ENCODE data around the gene UBB. TPM values are rescaled to one million over a fixed set of nuclear protein-coding genes. Genes with fewer than 3 reads are reported as not detected.

UBB gene
- total and polyA plus RNA-seq, 2 experiments from 2014 or later: 871 to 1,692 TPM

DNA sequence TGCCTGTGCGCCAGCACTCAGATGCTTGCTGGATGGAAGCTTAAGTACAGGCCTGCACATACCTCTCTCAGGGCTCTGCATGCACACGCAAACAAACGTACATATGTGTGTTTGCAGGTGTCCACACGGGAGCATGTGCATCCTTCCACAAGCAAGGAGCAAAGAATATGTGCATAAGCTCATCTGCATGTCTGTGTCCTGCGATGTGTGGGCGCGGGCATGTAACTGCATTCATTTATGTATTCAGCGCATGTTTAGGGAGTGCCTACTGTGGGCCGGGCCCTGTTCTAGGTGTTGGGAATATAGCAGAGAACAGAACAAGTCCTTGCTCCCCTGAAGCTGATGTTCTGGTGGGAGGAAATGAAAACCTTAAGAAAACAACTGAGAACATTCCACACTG is 48.2 kb downstream of the UBB start:
- no peaks in the 10 kb centered on the region for H3K4me1 ChIP-seq (ENCODE audit: insufficient read depth)
- Mint-ChIP-seq H3K4me3 (no peak overlapping the region), H3K27ac (no peak overlapping the region)

DNA sequence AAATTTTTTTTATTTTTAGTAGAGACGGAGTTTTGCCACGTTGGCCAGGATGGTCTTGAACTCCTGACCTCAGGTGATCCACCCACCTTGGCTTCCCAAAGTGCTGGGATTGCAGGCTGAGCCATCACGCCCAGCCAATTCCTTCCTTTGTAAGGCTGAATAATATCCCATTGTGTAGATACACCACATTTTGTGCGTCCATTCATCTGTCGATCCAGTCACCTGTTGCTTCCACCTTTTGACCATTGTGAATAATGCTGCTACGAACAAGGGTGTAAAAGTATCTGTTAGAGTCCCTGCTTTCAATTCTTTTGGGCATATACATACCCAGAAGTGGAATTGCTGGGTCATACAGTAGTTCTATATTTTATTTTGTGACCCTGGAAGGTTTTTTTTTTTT is 49.8 kb downstream of the UBB start:
- peaks cover 10% of the 10 kb centered on the region for H3K27me3 Mint-ChIP-seq (ENCODE audit: insufficient read depth, low read depth, poor library complexity)
- H3K9me2 ChIP-seq (ENCODE audit: insufficient read depth): no peaks in the 10 kb centered on the region
- peaks cover 7% of the 10 kb centered on the region for H3K4me1 Mint-ChIP-seq
- H3K27ac Mint-ChIP-seq: no peak overlapping the region
- no peaks in the 10 kb centered on the region for H3K36me3 ChIP-seq (ENCODE audit: insufficient read depth)
- H3K4me3 Mint-ChIP-seq: no peak overlapping the region
- 0 out of 2 replicates have a peak, but pooled peaks cover 3% of the 10 kb centered on the region for H3F3A ChIP-seq (replicated peaks; ENCODE audit: low read depth)
- no peak overlapping the region for H3K27ac ChIP-seq (ENCODE audit: low read depth)
- no peaks in the 10 kb centered on the region for H3K9me3 Mint-ChIP-seq
- no peak overlapping the region for H3K4me2 ChIP-seq
- H3K4me1 ChIP-seq (ENCODE audit: insufficient read depth): no peaks in the 10 kb centered on the region
- no peaks in the 10 kb centered on the region for H3K36me3 Mint-ChIP-seq (ENCODE audit: low read depth)
- ATAC-seq: no peak
- no peaks in the 10 kb centered on the region for H3K79me2 ChIP-seq (replicated peaks; ENCODE audit: insufficient read depth)
- H2AFZ ChIP-seq: no peak overlapping the region
- no peaks in the 10 kb centered on the region for H3K27me3 ChIP-seq (ENCODE audit: insufficient read depth)
- no peaks in the 10 kb centered on the region for H4K20me1 ChIP-seq (replicated peaks; ENCODE audit: insufficient read depth)
- no peak for DNase-seq (ENCODE audit: low spot score)
- no peak overlapping the region for H3K4me3 ChIP-seq
- TF ChIP-seq, protein P1, sequence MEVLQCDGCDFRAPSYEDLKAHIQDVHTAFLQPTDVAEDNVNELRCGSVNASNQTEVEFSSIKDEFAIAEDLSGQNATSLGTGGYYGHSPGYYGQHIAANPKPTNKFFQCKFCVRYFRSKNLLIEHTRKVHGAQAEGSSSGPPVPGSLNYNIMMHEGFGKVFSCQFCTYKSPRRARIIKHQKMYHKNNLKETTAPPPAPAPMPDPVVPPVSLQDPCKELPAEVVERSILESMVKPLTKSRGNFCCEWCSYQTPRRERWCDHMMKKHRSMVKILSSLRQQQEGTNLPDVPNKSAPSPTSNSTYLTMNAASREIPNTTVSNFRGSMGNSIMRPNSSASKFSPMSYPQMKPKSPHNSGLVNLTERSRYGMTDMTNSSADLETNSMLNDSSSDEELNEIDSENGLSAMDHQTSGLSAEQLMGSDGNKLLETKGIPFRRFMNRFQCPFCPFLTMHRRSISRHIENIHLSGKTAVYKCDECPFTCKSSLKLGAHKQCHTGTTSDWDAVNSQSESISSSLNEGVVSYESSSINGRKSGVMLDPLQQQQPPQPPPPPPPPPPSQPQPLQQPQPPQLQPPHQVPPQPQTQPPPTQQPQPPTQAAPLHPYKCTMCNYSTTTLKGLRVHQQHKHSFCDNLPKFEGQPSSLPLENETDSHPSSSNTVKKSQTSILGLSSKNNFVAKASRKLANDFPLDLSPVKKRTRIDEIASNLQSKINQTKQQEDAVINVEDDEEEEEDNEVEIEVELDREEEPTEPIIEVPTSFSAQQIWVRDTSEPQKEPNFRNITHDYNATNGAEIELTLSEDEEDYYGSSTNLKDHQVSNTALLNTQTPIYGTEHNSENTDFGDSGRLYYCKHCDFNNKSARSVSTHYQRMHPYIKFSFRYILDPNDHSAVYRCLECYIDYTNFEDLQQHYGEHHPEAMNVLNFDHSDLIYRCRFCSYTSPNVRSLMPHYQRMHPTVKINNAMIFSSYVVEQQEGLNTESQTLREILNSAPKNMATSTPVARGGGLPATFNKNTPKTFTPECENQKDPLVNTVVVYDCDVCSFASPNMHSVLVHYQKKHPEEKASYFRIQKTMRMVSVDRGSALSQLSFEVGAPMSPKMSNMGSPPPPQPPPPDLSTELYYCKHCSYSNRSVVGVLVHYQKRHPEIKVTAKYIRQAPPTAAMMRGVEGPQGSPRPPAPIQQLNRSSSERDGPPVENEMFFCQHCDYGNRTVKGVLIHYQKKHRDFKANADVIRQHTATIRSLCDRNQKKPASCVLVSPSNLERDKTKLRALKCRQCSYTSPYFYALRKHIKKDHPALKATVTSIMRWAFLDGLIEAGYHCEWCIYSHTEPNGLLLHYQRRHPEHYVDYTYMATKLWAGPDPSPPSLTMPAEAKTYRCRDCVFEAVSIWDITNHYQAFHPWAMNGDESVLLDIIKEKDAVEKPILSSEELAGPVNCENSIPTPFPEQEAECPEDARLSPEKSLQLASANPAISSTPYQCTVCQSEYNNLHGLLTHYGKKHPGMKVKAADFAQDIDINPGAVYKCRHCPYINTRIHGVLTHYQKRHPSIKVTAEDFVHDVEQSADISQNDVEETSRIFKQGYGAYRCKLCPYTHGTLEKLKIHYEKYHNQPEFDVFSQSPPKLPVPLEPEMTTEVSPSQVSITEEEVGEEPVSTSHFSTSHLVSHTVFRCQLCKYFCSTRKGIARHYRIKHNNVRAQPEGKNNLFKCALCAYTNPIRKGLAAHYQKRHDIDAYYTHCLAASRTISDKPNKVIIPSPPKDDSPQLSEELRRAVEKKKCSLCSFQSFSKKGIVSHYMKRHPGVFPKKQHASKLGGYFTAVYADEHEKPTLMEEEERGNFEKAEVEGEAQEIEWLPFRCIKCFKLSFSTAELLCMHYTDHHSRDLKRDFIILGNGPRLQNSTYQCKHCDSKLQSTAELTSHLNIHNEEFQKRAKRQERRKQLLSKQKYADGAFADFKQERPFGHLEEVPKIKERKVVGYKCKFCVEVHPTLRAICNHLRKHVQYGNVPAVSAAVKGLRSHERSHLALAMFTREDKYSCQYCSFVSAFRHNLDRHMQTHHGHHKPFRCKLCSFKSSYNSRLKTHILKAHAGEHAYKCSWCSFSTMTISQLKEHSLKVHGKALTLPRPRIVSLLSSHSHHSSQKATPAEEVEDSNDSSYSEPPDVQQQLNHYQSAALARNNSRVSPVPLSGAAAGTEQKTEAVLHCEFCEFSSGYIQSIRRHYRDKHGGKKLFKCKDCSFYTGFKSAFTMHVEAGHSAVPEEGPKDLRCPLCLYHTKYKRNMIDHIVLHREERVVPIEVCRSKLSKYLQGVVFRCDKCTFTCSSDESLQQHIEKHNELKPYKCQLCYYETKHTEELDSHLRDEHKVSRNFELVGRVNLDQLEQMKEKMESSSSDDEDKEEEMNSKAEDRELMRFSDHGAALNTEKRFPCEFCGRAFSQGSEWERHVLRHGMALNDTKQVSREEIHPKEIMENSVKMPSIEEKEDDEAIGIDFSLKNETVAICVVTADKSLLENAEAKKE (CRISPR knock-in tag; IDR thresholded peaks at IDR 0.05): no peak
- TF ChIP-seq ZNF114 (CRISPR knock-in tag; IDR thresholded peaks at IDR 0.05): no peak
- no peak for TF ChIP-seq ZNF331 (CRISPR knock-in tag; IDR thresholded peaks at IDR 0.05; ENCODE audit: low read depth)
- no peak for TF ChIP-seq NANOG (IDR thresholded peaks at IDR 0.05; ENCODE audit: borderline replicate concordance)

More for the DNA sequence above, 48.2 kb downstream of the UBB start:
- H3K79me2 ChIP-seq (replicated peaks; ENCODE audit: insufficient read depth): no peaks in the 10 kb centered on the region
- no peaks in the 10 kb centered on the region for H3K9me2 ChIP-seq (ENCODE audit: insufficient read depth)
- no peaks in the 10 kb centered on the region for H3K36me3 Mint-ChIP-seq (ENCODE audit: low read depth)
- TF ChIP-seq EZH2 (IDR thresholded peaks at IDR 0.05; ENCODE audit: low read depth, unreplicated experiment): no peak
- TF ChIP-seq NANOG (IDR thresholded peaks at IDR 0.05; ENCODE audit: borderline replicate concordance): no peak
- TF ChIP-seq, protein P2, sequence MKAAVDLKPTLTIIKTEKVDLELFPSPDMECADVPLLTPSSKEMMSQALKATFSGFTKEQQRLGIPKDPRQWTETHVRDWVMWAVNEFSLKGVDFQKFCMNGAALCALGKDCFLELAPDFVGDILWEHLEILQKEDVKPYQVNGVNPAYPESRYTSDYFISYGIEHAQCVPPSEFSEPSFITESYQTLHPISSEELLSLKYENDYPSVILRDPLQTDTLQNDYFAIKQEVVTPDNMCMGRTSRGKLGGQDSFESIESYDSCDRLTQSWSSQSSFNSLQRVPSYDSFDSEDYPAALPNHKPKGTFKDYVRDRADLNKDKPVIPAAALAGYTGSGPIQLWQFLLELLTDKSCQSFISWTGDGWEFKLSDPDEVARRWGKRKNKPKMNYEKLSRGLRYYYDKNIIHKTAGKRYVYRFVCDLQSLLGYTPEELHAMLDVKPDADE (IDR thresholded peaks at IDR 0.05): no peak
- TF ChIP-seq EZH2phosphoT487 (IDR thresholded peaks at IDR 0.05; ENCODE audit: unreplicated experiment): no peak
- TF ChIP-seq JUNB (IDR thresholded peaks at IDR 0.05; ENCODE audit: unreplicated experiment): no peak
- TF ChIP-seq ZNF114 (CRISPR knock-in tag; IDR thresholded peaks at IDR 0.05): no peak
- no peak for TF ChIP-seq CREB1 (CRISPR knock-in tag; IDR thresholded peaks at IDR 0.05; ENCODE audit: low read depth)
- TF ChIP-seq ZNF331 (CRISPR knock-in tag; IDR thresholded peaks at IDR 0.05; ENCODE audit: low read depth): no peak
- no peak for TF ChIP-seq POLR2AphosphoS5 (IDR thresholded peaks at IDR 0.05; ENCODE audit: low read depth)
- TF ChIP-seq, protein P3, sequence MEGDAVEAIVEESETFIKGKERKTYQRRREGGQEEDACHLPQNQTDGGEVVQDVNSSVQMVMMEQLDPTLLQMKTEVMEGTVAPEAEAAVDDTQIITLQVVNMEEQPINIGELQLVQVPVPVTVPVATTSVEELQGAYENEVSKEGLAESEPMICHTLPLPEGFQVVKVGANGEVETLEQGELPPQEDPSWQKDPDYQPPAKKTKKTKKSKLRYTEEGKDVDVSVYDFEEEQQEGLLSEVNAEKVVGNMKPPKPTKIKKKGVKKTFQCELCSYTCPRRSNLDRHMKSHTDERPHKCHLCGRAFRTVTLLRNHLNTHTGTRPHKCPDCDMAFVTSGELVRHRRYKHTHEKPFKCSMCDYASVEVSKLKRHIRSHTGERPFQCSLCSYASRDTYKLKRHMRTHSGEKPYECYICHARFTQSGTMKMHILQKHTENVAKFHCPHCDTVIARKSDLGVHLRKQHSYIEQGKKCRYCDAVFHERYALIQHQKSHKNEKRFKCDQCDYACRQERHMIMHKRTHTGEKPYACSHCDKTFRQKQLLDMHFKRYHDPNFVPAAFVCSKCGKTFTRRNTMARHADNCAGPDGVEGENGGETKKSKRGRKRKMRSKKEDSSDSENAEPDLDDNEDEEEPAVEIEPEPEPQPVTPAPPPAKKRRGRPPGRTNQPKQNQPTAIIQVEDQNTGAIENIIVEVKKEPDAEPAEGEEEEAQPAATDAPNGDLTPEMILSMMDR (conservative IDR thresholded peaks at IDR 0.05; ENCODE audit: low read depth in 2 of 2): no peak
- no peak overlapping the region for H3K4me3 ChIP-seq
- no peak overlapping the region for H3K4me2 ChIP-seq
- no peaks in the 10 kb centered on the region for H4K20me1 ChIP-seq (replicated peaks; ENCODE audit: insufficient read depth)
- H3K27ac ChIP-seq (ENCODE audit: low read depth): no peak overlapping the region
- DNase-seq (ENCODE audit: low spot score) (no peak), ATAC-seq (no peak)
- H3K4me1 Mint-ChIP-seq: peaks cover 4% of the 10 kb centered on the region; the same call in 1 of the 3 replicates
- H3K27me3 ChIP-seq (ENCODE audit: insufficient read depth): no peaks in the 10 kb centered on the region
- H3K36me3 ChIP-seq (ENCODE audit: insufficient read depth): no peaks in the 10 kb centered on the region
- H3K27me3 Mint-ChIP-seq (ENCODE audit: insufficient read depth, low read depth, poor library complexity): peaks cover 2% of the 10 kb centered on the region
- no peak overlapping the region for H2AFZ ChIP-seq
- H3F3A ChIP-seq (replicated peaks; ENCODE audit: low read depth): no peaks in the 10 kb centered on the region
- no peaks in the 10 kb centered on the region for H3K9me3 Mint-ChIP-seq

All from GM23338 (cell line).